SH-SY5Y (cell line): ENCODE measurements around the gene IARS1.

Experiments
- GATA2 ChIP-seq: IDR thresholded peaks from 2 replicates; pipeline ENCODE4 v1.6.1; 2011; ENCODE audit warnings: mild to moderate bottlenecking, low read depth, low read length
- GATA3 ChIP-seq: IDR thresholded peaks from 2 replicates; pipeline ENCODE4 v1.6.1; 2011; ENCODE audit warnings: low read depth, mild to moderate bottlenecking, low read length, moderate library complexity

DNA sequence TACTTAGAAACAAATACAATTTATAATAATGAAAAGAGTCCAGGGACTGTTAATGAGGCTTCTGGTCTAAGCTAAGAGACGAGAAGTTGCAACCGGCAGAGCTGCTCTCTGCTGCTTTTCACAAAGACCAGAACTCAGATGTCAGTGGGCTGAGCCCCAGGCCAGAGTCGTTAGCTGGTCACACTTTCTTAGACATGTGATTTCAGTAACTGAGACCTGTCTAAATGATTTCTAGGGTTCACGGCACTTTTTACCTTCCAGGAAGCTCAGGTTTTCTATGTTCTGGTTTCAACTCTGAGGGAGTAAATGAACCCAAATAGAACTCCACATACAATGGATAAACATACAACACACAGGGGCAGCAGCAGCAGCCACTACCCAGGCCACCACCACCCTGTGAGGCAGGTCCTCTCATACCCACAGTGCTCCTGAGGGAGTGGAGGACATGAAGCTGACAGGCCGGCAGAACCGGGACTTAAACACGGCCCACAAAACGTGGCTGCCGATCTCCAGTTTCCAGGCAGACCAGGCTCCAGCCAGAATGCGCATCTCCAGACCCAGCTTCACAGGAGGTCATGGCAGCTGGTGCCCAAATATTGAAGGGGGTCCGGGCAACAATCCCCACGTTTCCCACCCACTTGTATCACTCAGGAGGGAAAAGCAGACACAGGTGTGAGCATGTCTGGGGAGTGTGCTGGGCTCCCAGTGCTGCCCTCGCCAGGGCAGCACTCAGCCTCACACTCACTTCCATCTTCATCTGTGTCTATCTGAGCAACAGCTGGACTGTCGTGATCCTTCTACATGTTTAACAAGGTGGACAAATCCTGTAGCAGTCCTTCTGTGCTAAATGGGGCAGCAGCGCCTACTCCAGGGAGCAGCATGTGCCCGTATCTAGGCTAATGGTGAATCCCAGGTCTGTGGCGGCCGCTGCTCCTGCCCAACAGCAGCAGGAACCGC is 38.8 kb downstream of the IARS1 start:
- TF ChIP-seq GATA3 (no peak), GATA2 (no peak)
